ENCODE measurements around the gene YPEL2. TPM values are rescaled to one million over a fixed set of nuclear protein-coding genes. Genes with fewer than 3 reads are reported as not detected.

YPEL2 gene
- total and polyA plus RNA-seq, 2 donors (not counting 3 experiments of a cell fraction or from before 2014, with no cell fraction given) = 36.5 to 66.8 TPM

DNA sequence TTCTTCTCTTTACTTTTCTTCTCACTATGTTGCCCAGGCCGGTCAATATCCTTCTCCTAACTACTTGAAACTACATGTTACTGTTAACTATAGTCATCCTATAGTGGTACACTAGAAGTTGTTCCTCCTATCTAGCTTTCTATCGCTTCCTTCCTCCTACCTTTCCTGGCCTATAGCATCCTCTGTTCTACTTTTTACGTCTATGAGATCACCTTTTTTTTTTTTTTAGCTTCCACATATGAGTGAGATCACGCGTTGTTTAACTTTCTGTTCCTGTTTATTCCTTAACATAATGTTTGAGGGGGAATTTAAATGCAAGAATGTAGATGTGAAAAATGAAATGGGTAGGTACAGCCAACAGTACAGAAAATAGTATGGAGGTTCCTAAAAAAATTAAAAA, 30.5 kb upstream of the YPEL2 start:
- POLR2A ChIA-PET = no interaction called here
- H2AFZ ChIP-seq (ENCODE audit: low read depth, low read length) = no peak overlapping the region
- H3K4me1 ChIP-seq (ENCODE audit: control insufficient read depth, extremely low read depth, insufficient read depth, low read length) = no peaks in the 10 kb centered on the region
- dilution Hi-C loops (cut with MboI; ENCODE audit: extremely low pct_ligation_motif_present, low sequenced_read_pairs) (no loop called here), intact Hi-C loops (cut with micrococcal nuclease) (no loop called here)
- no TSS peak for BruUV-seq (replicated peaks)
- H3K4me3 ChIP-seq (replicated peaks in 1 of 3; ENCODE audit: insufficient read depth in 1 of 3, low read depth in 1 of 3, low read length in 3 of 3) = no peak overlapping the region
- no peak overlapping the region for H3K9ac ChIP-seq (replicated peaks; ENCODE audit: extremely low read depth, insufficient read depth, low read length)
- no peaks in the 10 kb centered on the region for H3K79me2 ChIP-seq (ENCODE audit: control insufficient read depth, insufficient read depth, low read length)
- TF ChIP-seq MYC (IDR thresholded peaks at IDR 0.05; ENCODE audit: low read depth, low read length) = no peak
- no peak for TF ChIP-seq GATA2 (IDR thresholded peaks at IDR 0.05; ENCODE audit: insufficient read depth, insufficient read length, low read depth, low read length)
- TF ChIP-seq MAX (IDR thresholded peaks at IDR 0.05; ENCODE audit: insufficient read depth, insufficient read length) = no peak
- no peak for TF ChIP-seq EZH2 (IDR thresholded peaks at IDR 0.05; ENCODE audit: borderline replicate concordance, low read depth, low read length, severe bottlenecking)
- TF ChIP-seq POLR2A (IDR thresholded peaks at IDR 0.05; ENCODE audit: low read depth, low read length) = no peak
- no peak for TF ChIP-seq CTCF (IDR thresholded peaks at IDR 0.05; ENCODE audit: extremely low read depth in 1 of 2, insufficient read depth in 1 of 2, low read depth in 1 of 2, low read length in 2 of 2)
- no peak for TF ChIP-seq JUN (IDR thresholded peaks at IDR 0.05; ENCODE audit: borderline replicate concordance, insufficient read depth, insufficient read length, low read depth)
- TF ChIP-seq POLR2AphosphoS5 (IDR thresholded peaks at IDR 0.05; ENCODE audit: insufficient read depth, low read depth, low read length) = no peak
- no peaks in the 10 kb centered on the region for H3K36me3 ChIP-seq (ENCODE audit: control insufficient read depth in 2 of 2, extremely low read depth in 1 of 2, insufficient read depth in 2 of 2, low read length in 2 of 2)
- no peak overlapping the region for H3K4me2 ChIP-seq (ENCODE audit: insufficient read depth, low read length)
- H4K20me1 ChIP-seq (replicated peaks; ENCODE audit: control insufficient read depth, extremely low read depth, insufficient read depth, low read length) = no peaks in the 10 kb centered on the region
- no peaks in the 10 kb centered on the region for H3K27me3 ChIP-seq (ENCODE audit: control insufficient read depth in 2 of 2, insufficient read depth in 2 of 2, low read length in 2 of 2)
- CTCF ChIA-PET = interaction anchor here (1.3 kb wide), 1 partner anchor 141 kb away, joined by 3 read pairs; no protein-coding TSS in a partner anchor
- DNase-seq (ENCODE audit: low read depth, low spot score) (no peak), FAIRE-seq (no peak)
- no peak overlapping the region for H3K27ac ChIP-seq (ENCODE audit: insufficient read depth, low read depth, low read length)
- no peaks in the 10 kb centered on the region for H3K9me1 ChIP-seq (replicated peaks; ENCODE audit: control insufficient read depth, extremely low read depth, insufficient read depth, low read length)
- no peaks in the 10 kb centered on the region for H3K9me3 ChIP-seq (replicated peaks; ENCODE audit: control insufficient read depth, insufficient read depth, low read length)
